ENCODE results near the gene PMM1.
"Not testable (repeated sequence)": the region's sequence is repeated elsewhere in the genome, so short reads cannot be mapped to it uniquely, and the experiment has no call there.

The PMM1 gene

GRCh38 chr22:41589391-41590241 is at the start of gene PMM1:
TSS of gene PMM1 (minus strand) at chr22:41589840. CDS start at chr22:41589805, 35 bp downstream.
- CTCF ChIA-PET = interaction anchor here (0.6 to 2.2 kb wide), 14 partner anchors 9 to 393 kb away, joined by 3 to 7 read pairs (median 4); no protein-coding TSS in a partner anchor
- POLR2A ChIA-PET = interaction anchor here (0.5 to 1.7 kb wide), 12 partner anchors 11 to 1009 kb away, joined by 3 to 8 read pairs (median 4); partner anchors contain the start of genes DESI1, RANGAP1, TEF and TOB2
- TF ChIP-seq CTCF (IDR thresholded peaks at IDR 0.05; ENCODE audit: control extremely low read depth, extremely low read depth, low read depth, missing control alignments) = no peak
- peak; percentile 99 for DNase-seq (ENCODE audit: extremely low spot score)

GRCh38 chr22:41638748-41639147 is 49.1 kb upstream of the PMM1 start:
- DNase-seq (ENCODE audit: extremely low spot score) = no peak
- ChIA-PET CTCF (interaction anchor here (1.4 to 1.5 kb wide), 3 partner anchors 13 to 28 kb away, joined by 3 to 4 read pairs (median 3); no protein-coding TSS in a partner anchor), POLR2A (interaction anchor here (0.6 kb wide), 1 partner anchor 1056 kb away, joined by 5 read pairs; no protein-coding TSS in a partner anchor)
- no peak for TF ChIP-seq CTCF (IDR thresholded peaks at IDR 0.05; ENCODE audit: control extremely low read depth, extremely low read depth, low read depth, missing control alignments)

DNA sequence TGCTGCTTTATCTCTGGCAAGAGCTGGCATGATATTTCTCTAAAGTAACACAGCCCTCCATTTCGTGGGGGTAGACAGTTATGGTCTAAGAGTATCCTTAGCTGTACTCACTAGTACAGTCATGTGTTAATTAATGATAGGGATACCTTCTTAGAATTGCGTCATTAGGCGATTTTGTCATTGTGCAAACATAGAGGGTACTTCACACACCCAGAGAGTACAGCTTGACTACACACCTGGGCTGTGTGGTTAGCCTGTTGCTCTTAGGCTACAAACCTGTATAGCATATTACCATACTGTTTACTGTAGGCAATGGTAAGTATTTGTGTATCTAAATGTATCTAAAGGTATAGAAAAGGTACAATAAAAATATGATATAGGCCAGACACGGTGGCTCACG is 48.5 kb upstream of the PMM1 start:
- DNase-seq (ENCODE audit: extremely low spot score) = no peak
- TF ChIP-seq CTCF (IDR thresholded peaks at IDR 0.05; ENCODE audit: control extremely low read depth, extremely low read depth, low read depth, missing control alignments) = no peak
- ChIA-PET POLR2A (interaction anchor here (0.5 to 0.7 kb wide), 3 partner anchors 61 to 1501 kb away, joined by 3 to 7 read pairs (median 5); no protein-coding TSS in a partner anchor), CTCF (interaction anchor here (1.0 to 1.5 kb wide), 4 partner anchors 11 to 28 kb away, joined by 3 to 4 read pairs (median 3); no protein-coding TSS in a partner anchor)

DNA sequence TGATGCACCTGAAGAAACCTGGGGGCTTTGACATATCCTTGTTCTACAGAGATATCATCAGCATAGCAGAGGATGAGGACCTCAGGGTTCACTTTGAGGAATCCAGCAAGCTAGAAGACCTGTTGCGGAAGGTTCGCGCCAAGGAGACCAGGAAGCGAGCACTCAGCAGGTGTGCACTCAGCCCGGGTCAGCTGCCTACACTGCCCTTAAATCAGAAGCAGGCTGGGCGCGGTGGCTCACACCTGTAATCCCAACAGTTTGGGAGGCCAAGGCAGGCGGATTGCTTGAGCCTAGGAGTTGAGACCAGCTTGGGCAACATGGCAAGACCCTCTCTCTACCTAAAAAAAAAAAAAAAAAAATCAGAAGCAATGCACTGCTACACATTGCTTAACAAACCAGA is 48.0 kb upstream of the PMM1 start:
- ChIA-PET CTCF (interaction anchor here (1.0 to 2.2 kb wide), 2 partner anchors 11 to 17 kb away, joined by 3 to 7 read pairs; no protein-coding TSS in a partner anchor), POLR2A (interaction anchor here (0.5 to 0.7 kb wide), 4 partner anchors 14 to 1501 kb away, joined by 3 to 7 read pairs (median 4); no protein-coding TSS in a partner anchor)
- not testable (repeated sequence) for DNase-seq (ENCODE audit: extremely low spot score)

DNA sequence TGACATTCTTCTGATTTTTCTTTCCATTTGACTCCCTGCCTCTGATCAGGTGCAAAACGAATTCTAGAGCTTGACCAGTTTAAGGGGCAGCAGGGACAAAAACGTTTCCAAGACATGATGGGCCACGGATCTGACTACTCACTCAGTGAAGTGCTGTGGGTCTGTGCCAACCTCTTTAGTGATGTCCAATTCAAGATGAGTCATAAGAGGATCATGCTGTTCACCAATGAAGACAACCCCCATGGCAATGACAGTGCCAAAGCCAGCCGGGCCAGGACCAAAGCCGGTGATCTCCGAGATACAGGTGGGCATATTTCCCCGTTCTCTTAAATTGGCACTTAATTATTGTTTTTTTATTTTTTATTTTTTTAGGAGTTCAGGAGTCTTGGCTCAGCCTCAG is 46.8 kb upstream of the PMM1 start:
- ChIA-PET POLR2A (no interaction called here), CTCF (interaction anchor here (1.1 to 2.2 kb wide), 2 partner anchors 18 to 31 kb away, joined by 3 to 7 read pairs; no protein-coding TSS in a partner anchor)
- DNase-seq (ENCODE audit: extremely low spot score) = no peak
- TF ChIP-seq CTCF (IDR thresholded peaks at IDR 0.05; ENCODE audit: control extremely low read depth, extremely low read depth, low read depth, missing control alignments) = no peak

- POLR2A ChIA-PET = interaction anchor here (0.7 kb wide), 1 partner anchor 13 kb away, joined by 6 read pairs; the partner anchor contains the start of gene XRCC6
- DNase-seq (ENCODE audit: extremely low spot score) = not testable (repeated sequence)
- CTCF ChIA-PET = interaction anchor here (1.3 to 1.7 kb wide), 2 partner anchors 9 to 32 kb away, joined by 4 to 7 read pairs; no protein-coding TSS in a partner anchor
These were observed 45.0 kb upstream of the PMM1 start for GRCh38 chr22:41634610-41635009.

DNA sequence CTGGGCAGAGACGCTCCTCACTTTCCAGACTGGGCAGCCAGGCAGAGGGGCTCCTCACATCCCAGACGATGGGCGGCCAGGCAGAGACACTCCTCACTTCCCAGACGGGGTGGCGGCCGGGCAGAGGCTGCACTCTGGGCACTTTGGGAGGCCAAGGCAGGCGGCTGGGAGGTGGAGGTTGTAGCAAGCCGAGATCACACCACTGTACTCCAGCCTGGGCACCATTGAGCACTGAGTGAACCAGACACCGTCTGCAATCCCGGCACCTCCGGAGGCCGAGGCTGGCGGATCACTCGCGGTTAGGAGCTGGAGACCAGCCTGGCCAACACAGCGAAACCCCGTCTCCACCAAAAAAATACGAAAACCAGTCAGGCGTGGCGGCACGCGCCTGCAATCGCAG is 42.0 kb upstream of the PMM1 start:
- CTCF ChIA-PET; DNase-seq (ENCODE audit: extremely low spot score); POLR2A ChIA-PET: not testable (repeated sequence)

DNA sequence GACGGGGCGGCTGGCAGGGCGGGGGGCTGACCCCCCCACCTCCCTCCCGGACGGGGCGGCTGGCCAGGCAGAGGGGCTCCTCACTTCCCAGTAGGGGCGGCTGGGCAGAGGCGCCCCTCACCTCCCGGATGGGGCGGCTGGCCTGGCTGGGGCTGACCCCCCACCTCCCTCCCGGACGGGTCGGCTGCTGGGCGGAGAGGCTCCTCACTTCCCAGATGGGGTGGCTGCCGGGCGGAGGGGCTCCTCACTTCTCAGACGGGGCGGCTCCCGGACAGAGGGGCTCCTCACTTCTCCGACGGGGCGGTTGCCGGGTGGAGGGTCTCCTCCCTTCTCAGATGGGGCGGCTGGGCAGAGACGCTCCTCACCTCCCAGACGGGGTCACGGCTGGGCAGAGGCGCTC is 41.5 kb upstream of the PMM1 start:
- POLR2A ChIA-PET; DNase-seq (ENCODE audit: extremely low spot score); CTCF ChIA-PET: not testable (repeated sequence)

Data from GM10248 (cell line).